GM19099 (cell line): ENCODE results near the gene SLC35E4.

Experiments used
- POLR2A ChIP-seq: IDR thresholded peaks from 3 replicates; pipeline ENCODE4 v1.6.1; 2011; ENCODE audit warnings: low read depth; ENCODE audit not compliant: insufficient read length; ENCODE audit errors: extremely low read depth

Gene SLC35E4

DNA sequence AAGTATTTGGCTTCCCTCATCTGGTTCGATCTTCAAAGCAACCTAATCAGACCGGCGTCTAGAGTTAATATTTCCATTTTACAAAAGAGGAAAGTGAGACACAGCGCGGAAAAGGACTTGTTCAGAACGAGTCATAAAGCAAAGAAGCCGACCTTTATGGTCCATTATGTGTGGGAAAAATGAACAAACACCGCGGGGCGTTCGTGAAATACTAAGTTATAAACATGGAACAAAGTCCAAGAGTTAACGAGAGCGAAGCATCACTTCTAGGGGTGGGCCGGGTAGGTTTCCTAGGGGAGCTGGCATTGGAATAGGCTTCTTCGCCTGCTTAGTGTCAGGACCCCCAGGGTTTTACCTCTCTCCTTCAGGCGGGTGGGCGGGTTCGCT lies 31.5 kb downstream of the SLC35E4 start:
- no peak for TF ChIP-seq POLR2A

DNA sequence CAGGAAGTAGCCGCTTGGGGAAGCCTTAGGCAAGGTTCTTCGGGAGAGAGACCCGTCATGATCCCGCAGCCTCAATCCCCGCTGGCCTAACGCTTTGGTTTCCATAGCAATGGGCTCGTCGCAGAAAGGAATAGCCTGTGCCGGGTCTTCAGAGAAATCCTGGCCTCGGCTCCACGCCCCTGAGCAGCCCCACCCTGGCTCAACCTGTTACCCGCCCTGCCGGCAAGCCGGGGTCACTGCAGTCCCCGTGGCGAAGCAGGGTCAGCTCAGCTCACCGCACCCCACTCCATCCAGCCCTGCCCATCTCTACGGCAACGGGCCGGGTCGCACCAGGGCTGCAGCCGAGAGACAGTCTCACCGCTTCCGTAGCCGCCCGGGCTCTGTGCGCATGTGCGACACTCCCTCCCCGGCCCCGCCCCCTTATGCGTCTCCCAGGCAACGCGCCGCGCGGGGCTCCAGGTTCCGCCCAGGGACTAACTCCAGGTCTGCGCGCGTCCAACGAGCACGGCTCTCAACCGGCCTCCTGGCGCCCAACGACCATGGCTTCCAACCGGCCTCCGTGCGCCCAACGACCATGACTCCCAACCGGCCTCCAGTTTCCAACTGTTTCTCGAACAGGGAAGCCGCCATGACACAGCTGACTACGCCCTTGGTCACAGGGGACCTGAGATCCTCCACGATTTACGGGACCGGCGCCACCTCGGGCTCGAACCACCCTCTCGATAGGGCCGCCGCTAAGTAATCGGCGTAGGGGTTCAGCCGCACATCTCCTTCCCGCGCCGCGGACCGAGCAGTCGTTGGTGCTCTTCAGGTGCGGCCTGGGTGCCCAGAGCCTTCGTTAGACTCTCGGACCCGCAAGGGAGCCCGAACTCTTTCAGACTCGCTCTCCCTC lies 32.2 kb downstream of the SLC35E4 start, which contains the start of gene DUSP18:
Gene DUSP18, minus strand, starts transcription at position 382 of the 892 bp plus-strand sequence. CDS start 3,872 bp downstream, outside the sequence.
- TF ChIP-seq POLR2A = peak; percentile 47

DNA sequence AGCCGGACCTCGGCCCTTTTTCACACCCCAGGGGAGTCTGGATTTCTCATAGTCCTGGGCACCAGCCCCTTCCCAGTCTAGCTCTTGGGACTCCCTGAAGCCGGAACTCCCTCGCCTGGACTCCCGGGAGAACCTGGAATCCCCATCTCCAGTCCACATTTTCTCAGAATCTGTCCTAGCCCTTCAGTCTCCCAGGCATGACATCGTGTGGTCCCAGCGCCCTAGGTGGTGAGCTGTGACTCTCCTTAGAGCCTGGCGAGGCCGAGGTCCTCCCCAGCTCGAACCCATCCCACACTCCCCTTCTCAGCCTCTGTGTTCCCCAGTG lies 32.8 kb downstream of the SLC35E4 start:
- no peak for TF ChIP-seq POLR2A

DNA sequence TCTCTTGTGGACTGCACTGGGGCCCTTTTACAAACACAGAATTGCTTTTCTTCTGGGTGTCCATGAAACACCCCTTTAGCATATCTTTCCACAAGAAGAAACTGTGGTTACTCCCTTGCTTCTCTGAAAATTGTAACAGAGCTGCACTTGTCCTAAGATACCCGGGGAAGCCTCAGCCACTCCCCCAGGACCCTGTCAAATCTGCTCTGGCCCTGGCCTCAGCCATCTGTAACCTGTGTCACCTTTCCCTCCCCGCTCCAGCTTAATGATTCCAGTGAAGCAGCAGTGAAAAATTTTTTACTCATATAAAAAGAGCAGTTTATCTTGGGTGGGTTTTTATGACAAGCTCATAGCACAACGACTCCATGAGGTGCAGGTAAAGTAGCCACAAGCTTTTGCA lies 35.5 kb downstream of the SLC35E4 start:
- no peak for TF ChIP-seq POLR2A

DNA sequence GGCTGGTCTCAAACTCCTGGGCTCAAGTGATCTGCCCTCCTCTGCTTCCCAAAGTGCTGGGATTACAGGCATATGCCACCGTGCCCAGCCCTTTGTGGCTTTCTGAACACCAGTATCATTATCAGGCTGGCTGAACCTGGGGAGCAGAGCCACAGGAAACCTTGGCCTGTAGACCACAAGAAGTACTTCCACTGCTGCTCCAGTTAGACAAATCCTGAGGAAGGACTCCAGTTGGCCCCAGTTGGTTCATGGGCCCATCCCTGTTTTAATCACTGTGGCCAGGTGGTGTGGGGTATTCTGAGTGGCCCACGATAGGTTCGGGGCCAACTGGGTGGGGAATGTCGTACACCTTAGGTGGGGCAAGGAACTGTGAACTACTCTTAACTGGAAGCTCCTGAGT lies 37.6 kb downstream of the SLC35E4 start:
- TF ChIP-seq POLR2A = no peak

DNA sequence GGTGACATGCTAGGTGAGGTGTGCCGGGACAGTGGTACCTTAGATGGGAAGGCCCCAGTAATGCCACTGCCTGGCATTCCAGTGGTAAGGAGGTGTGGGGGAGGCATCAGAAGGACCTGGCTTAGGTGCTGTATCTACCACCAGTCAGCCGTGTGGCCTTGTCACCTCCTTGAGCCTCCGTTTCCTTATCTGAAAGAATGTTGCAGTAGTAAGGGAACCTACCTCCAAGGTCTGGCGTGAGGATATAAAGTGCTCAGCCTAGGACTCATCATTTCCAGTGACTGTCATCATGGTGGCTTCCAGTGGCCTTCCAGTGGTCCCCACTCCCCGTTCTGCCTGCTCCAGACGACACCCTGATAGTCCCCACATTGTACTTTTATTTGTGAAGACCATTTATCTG lies 38.9 kb downstream of the SLC35E4 start:
- no peak for TF ChIP-seq POLR2A

DNA sequence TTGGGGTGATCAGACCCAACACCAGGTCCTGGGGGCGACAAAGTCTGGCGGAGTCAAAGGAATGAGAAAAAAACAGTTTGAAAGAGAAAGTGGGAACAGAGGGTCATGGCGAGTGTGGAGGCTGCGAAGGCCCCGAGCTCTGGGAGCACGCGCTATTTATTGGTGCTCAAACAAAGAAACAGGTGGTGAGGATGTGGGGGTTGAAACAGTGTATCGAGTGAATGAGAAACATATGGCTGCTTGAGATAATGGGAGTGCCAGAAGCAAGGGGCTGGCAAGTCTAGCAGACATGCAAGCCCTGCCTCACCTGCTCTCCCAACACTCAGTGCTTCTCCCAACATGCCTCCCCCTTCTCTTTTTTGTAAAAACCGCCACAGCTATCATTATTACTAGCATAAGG lies 39.9 kb downstream of the SLC35E4 start:
- no peak for TF ChIP-seq POLR2A

DNA sequence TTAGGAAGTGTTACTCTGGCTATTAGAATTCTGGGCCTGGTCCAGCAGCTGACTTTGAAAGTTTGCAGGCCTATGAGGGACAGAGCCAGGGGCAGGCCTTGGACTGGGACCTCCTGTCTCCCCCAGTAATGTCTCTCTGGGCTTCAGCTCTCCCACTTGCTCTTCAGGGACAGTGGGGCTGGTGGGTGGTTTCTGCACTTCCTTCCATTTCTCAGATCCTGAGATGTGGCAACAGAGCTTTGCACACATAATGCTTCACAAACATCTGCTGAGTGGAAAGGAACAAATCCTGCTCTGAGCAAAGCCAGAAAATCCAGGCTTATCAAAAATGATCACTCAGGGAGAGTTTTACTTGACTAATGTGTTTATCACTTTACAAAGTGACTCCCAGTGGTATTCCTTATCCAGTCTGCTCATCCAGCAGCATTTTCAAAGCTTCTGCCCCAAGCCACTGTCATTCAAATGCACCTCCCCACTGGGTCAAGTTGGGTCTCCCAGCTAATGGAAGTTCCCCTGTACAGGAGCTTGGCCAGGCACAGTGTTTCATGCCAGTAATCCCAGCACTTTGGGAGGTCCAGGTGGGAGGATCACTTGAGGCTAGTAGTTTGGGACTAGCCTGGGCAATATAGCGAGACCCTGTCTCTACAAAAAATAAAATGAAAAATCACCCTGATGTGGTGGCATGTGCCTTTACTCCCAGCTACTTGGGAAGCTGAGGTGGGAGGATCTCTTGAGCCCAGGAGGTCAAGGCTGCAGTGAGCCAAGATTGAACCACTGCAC lies 45.6 kb downstream of the SLC35E4 start:
- TF ChIP-seq POLR2A = no peak

DNA sequence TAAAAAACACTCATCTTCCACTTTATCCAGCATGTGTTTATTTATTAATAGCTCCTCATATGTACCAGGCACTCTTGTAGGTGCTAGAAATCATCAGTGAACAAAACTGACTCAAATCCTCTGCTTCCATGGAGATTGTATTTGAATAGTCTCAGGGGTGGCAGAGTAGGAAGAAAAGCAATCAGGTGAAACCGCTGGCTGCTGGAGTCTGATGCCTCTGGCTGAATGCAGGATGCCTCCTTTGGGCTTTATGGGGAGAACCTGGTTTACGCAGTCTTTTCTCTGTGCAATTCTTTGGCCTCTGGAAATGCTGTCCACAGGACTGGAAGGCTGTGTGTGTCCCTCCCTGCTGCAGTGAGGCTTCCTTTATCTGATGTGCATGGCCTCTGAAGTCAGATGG lies 46.2 kb downstream of the SLC35E4 start:
- TF ChIP-seq POLR2A = no peak

DNA sequence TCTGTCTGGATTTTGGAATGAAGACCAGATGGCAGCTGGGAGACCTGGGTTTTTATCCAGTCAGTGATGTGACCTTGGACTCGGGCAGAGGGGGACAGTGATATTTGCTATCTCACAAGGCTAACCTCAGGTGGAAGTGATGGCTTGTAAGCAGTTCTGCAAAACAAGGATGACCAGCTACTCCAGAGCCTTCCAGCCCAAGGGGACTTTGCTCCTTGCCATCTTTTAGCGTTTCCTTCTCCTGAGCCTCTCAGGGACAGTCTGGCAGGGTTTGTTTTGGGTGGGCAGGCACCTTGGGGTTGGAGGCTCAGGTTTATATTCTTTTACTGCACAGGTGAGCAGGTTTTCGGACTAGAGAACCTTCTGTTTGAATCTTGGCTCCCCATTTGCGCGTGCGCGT lies 49.6 kb downstream of the SLC35E4 start:
- TF ChIP-seq POLR2A = no peak

DNA sequence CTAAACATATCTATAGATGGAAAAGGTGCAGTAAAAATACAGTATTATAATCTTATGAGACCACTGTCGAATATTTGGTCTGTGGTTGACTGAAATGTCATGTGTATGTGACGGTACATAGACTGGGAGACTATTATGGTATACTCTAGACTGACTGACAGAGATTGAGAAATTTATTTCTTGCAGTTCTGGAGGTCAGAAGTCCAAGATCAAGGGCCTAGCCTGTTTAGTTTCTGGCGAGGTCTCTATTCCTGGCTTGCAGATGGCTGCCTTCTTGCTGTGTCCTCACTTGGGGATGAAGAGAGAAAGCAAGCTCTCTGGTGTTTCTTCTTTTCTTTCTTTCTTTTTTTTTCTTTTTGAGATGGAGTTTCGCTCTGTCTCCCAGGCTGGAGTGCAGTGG lies 51.8 kb downstream of the SLC35E4 start:
- TF ChIP-seq POLR2A = no peak

DNA sequence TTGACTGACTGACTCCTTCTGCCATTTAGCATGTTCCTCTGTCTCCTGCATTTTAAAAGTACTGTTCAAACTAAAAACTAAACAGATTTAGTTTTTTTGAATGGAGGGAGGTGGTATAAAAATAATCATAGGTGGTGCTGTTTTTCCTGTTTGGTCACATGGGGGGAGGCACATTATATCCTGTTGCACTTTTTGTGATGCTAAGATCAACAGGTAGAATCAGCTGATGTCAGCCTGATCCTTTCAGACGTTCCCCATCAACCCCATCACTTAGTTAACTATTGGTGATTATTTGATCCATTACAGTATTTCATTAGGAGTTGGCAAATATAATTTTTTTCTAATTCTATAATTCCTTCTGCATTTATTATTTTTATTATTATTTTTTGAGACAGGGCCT lies 54.0 kb downstream of the SLC35E4 start:
- TF ChIP-seq POLR2A = no peak

DNA sequence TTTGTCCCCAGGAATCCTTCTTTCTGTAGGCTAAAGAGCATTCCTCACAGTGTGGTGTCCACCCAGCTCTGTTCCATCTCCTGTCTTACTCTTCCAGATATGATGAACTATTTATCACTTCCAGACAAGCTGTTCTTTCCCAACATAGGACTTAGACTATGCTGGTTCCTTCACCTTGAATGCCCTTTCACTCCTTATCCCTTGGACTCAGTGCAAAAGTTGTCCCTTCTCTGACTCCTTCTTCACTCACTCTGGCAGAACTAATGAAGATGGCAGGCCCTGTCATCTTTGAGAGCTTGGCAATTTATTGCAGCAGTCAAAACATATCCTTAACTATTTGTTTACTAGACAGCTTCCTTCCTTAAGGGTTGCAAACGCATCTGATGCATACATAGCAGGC lies 55.6 kb downstream of the SLC35E4 start:
- TF ChIP-seq POLR2A = no peak

DNA sequence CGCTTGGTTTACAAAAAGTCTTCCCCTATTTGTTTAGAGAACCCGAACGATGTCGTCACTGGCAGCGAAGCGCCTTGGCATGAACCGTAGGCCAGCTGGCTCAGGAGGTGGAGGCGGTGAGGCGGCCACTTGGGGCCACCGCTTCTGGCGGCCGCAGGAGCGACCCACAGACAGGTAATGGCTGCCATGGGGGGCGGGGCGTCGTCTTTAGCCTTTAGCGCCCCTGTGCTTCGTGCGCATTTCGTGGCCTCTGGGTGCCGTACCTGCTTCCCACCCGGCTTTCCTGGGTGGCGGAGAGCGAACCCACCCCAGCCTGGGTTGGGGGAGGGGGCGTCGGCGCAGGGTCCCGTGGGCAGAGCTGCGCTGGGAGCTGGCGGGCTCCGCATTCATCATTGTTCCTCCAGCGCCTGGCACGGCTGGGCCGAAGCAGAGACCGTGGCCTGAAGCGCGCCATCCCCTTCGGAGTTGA lies 58.6 kb downstream of the SLC35E4 start:
- TF ChIP-seq POLR2A = no peak

DNA sequence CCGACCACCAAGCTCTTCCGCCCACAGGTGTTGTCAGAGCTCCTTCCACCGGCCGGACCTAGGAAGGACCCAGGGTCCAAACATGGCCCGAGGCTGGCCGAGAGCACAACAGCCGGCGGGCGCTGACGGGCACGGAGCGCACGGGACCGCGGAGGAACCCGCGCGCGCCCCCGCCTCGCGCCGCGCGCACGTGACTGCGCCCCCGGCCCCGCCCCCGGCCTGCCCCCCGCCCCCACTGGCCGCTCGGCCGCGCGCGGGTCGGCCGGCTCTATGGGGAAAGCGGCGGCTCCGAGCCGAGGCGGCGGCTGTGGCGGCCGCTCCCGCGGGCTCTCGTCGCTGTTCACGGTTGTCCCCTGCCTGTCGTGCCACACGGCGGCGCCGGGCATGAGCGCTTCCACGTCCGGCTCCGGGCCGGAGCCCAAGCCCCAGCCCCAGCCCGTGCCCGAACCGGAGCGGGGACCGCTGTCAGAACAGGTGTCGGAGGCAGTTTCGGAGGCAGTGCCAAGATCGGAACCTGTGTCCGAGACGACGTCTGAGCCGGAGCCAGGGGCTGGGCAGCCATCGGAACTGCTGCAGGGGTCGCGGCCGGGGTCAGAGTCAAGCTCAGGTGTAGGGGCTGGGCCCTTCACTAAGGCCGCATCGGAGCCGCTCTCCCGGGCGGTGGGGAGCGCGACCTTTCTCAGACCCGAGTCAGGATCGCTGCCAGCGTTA lies 59.2 kb downstream of the SLC35E4 start, which contains the start of gene OSBP2:
Gene OSBP2, plus strand, starts transcription at position 235 of the 711 bp plus-strand sequence. Its CDS starts 36 bp downstream, at position 271.
- TF ChIP-seq POLR2A = peak; percentile 33
